ENCODE data around the gene PIGU. TPM values are rescaled to one million over a fixed set of nuclear protein-coding genes. Genes with fewer than 3 reads are reported as not detected.

PIGU gene
- total and polyA plus RNA-seq, 9 of the 15 experiments (the other 6 are each of a cell fraction or from before 2014, with no cell fraction given): 6.5 to 100 (median 28.1) TPM

DNA sequence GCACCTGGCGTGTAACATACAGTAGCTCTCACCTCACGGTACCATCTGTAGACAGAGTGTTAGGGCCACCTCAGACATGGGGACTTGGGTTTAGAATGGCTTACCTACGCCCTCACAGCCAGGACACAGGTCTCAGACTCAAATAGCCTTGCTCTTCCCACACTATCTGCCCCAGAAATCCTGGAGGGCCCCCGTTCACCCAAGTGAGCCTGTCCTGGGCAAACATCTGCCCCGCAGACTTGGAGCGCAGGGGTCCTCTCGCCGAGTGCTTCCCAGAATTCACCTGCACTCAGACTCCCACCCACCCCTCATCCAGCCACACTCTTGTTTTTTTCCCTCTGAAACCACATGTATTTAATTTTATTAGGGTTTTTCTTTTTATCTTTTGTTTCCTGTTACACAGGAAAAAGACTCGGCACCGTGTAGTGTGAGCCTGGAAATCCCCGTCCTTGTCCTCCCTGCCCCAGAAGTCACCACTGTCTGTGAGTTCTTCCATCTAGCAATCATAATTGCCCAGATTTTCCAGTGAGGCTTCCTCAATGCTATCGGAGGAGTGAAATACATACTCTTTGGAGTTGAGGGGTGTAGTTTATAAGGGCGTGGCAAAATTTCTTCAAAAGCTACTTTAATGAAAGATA is 135.5 kb downstream of the PIGU start (continued):
- TF ChIP-seq ZNF408 (CRISPR knock-in tag; IDR thresholded peaks at IDR 0.05; ENCODE audit: low read depth): no peak
- TF ChIP-seq E2F3 (CRISPR knock-in tag; IDR thresholded peaks at IDR 0.05): no peak

DNA sequence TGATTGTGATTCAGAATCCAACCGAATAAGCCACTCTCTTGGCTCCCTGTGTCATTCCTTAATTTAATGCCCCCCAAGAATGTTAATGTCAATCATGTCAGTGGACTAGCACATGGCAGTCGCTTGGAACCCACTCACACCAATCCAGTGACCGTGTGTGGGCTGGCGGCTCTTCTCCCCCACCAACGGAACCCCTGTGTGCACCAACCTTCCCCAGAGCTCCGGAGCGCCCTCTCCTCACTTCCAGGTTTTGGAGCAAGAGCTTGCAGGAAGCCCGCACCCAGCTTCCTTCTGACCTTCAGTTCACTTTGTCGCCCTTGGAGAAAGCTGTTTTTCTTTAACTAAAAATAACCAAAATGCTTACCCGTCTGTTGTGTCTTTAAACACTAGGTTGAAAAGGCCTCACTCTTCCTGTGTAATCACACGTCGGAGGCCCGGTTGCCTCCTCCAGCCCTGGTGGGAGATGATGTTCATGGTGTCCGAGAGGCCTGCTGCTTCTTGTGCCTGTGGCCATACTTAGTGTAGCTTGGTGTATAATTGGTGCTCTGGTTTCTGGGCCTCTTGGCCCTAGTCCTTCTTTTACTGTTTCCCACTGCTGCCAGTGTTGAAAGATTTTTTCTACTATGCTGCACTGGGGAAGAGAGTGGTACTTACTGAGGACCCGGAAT is 136.2 kb downstream of the PIGU start:
- in situ Hi-C loops (cut with MboI): no loop called here
- no TSS peak for BruUV-seq (replicated peaks)
- no peaks in the 10 kb centered on the region for H3K9me3 ChIP-seq (replicated peaks; ENCODE audit: control insufficient read depth, insufficient read depth, low read depth, low read length)
- no peak for TF ChIP-seq EGR1 (conservative IDR thresholded peaks at IDR 0.05)
- no peak for TF ChIP-seq KDM2B (CRISPR knock-in tag; IDR thresholded peaks at IDR 0.05)
- TF ChIP-seq MCM5 (IDR thresholded peaks at IDR 0.05; ENCODE audit: low read depth): no peak
- TF ChIP-seq, protein P1, sequence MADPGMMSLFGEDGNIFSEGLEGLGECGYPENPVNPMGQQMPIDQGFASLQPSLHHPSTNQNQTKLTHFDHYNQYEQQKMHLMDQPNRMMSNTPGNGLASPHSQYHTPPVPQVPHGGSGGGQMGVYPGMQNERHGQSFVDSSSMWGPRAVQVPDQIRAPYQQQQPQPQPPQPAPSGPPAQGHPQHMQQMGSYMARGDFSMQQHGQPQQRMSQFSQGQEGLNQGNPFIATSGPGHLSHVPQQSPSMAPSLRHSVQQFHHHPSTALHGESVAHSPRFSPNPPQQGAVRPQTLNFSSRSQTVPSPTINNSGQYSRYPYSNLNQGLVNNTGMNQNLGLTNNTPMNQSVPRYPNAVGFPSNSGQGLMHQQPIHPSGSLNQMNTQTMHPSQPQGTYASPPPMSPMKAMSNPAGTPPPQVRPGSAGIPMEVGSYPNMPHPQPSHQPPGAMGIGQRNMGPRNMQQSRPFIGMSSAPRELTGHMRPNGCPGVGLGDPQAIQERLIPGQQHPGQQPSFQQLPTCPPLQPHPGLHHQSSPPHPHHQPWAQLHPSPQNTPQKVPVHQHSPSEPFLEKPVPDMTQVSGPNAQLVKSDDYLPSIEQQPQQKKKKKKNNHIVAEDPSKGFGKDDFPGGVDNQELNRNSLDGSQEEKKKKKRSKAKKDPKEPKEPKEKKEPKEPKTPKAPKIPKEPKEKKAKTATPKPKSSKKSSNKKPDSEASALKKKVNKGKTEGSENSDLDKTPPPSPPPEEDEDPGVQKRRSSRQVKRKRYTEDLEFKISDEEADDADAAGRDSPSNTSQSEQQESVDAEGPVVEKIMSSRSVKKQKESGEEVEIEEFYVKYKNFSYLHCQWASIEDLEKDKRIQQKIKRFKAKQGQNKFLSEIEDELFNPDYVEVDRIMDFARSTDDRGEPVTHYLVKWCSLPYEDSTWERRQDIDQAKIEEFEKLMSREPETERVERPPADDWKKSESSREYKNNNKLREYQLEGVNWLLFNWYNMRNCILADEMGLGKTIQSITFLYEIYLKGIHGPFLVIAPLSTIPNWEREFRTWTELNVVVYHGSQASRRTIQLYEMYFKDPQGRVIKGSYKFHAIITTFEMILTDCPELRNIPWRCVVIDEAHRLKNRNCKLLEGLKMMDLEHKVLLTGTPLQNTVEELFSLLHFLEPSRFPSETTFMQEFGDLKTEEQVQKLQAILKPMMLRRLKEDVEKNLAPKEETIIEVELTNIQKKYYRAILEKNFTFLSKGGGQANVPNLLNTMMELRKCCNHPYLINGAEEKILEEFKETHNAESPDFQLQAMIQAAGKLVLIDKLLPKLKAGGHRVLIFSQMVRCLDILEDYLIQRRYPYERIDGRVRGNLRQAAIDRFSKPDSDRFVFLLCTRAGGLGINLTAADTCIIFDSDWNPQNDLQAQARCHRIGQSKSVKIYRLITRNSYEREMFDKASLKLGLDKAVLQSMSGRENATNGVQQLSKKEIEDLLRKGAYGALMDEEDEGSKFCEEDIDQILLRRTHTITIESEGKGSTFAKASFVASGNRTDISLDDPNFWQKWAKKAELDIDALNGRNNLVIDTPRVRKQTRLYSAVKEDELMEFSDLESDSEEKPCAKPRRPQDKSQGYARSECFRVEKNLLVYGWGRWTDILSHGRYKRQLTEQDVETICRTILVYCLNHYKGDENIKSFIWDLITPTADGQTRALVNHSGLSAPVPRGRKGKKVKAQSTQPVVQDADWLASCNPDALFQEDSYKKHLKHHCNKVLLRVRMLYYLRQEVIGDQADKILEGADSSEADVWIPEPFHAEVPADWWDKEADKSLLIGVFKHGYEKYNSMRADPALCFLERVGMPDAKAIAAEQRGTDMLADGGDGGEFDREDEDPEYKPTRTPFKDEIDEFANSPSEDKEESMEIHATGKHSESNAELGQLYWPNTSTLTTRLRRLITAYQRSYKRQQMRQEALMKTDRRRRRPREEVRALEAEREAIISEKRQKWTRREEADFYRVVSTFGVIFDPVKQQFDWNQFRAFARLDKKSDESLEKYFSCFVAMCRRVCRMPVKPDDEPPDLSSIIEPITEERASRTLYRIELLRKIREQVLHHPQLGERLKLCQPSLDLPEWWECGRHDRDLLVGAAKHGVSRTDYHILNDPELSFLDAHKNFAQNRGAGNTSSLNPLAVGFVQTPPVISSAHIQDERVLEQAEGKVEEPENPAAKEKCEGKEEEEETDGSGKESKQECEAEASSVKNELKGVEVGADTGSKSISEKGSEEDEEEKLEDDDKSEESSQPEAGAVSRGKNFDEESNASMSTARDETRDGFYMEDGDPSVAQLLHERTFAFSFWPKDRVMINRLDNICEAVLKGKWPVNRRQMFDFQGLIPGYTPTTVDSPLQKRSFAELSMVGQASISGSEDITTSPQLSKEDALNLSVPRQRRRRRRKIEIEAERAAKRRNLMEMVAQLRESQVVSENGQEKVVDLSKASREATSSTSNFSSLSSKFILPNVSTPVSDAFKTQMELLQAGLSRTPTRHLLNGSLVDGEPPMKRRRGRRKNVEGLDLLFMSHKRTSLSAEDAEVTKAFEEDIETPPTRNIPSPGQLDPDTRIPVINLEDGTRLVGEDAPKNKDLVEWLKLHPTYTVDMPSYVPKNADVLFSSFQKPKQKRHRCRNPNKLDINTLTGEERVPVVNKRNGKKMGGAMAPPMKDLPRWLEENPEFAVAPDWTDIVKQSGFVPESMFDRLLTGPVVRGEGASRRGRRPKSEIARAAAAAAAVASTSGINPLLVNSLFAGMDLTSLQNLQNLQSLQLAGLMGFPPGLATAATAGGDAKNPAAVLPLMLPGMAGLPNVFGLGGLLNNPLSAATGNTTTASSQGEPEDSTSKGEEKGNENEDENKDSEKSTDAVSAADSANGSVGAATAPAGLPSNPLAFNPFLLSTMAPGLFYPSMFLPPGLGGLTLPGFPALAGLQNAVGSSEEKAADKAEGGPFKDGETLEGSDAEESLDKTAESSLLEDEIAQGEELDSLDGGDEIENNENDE (IDR thresholded peaks at IDR 0.05; ENCODE audit: low read depth, low read length): no peak
- no peak for TF ChIP-seq E2F3 (CRISPR knock-in tag; IDR thresholded peaks at IDR 0.05)
- no peak for TF ChIP-seq ZKSCAN1 (IDR thresholded peaks at IDR 0.05; ENCODE audit: low read depth, low read length)
- no peak for TF ChIP-seq ZKSCAN3 (CRISPR knock-in tag; IDR thresholded peaks at IDR 0.05)

More for the DNA sequence above, 136.2 kb downstream of the PIGU start:
- DNase-seq (ENCODE audit: extremely low read depth in 1 of 4, low spot score in 3 of 4) (no peak), FAIRE-seq (no peak), ATAC-seq (no peak)
- H3K4me3 ChIP-seq: no peak overlapping the region
- H3K36me3 ChIP-seq (ENCODE audit: control insufficient read depth, insufficient read depth, low read length): peaks cover 45% of the 10 kb centered on the region
- ChIA-PET CTCF (ENCODE audit: low intra/inter-chr PET ratio) (interaction anchor here (0.6 to 1.1 kb wide), 2 partner anchors 168 to 1453 kb away, joined by 3 read pairs; no protein-coding TSS in a partner anchor), POLR2A (interaction anchor here (0.6 to 0.7 kb wide), 2 partner anchors 10 to 154 kb away, joined by 3 read pairs; no protein-coding TSS in a partner anchor)
- no peak overlapping the region for H3K4me2 ChIP-seq (ENCODE audit: insufficient read depth, low read length)
- no peaks in the 10 kb centered on the region for H3K9me1 ChIP-seq (ENCODE audit: control insufficient read depth, insufficient read depth, low read length)
- intact Hi-C loops (cut with micrococcal nuclease): no loop called here
- H2AFZ ChIP-seq (ENCODE audit: low read depth, low read length): no peak overlapping the region
- no peak overlapping the region; a peak in 1 of 4 replicates for H3K9ac ChIP-seq (ENCODE audit: insufficient read depth in 1 of 2, low read depth in 2 of 2, low read length in 2 of 2)
- no peak overlapping the region for H3K27ac ChIP-seq (ENCODE audit: extremely low read depth, low read depth, low read length)
- H3K27me3 ChIP-seq (ENCODE audit: control insufficient read depth in 2 of 2, insufficient read depth in 2 of 2, low read length in 2 of 2): no peaks in the 10 kb centered on the region
- 92% methylated on average over 15 of the region's 15 CpGs for WGBS (ENCODE audit: insufficient coverage, low coverage, missing lambda C conversion rate)
- no peaks in the 10 kb centered on the region for H4K20me1 ChIP-seq (replicated peaks; ENCODE audit: control insufficient read depth, insufficient read depth, low read length)
- H3K4me1 ChIP-seq (replicated peaks in 1 of 2; ENCODE audit: control insufficient read depth in 2 of 2, insufficient read depth in 2 of 2, low read length in 2 of 2): peaks cover 0 to 3% of the 10 kb centered on the region in 2 experiments; a peak in 2 of 5 replicates
- H3K79me2 ChIP-seq (ENCODE audit: control insufficient read depth, insufficient read depth, low read length): no peaks in the 10 kb centered on the region

Measured in K562 (cell line).